ENCODE results near the gene PDE7B.
"Not testable (repeated sequence)": the region's sequence is repeated elsewhere in the genome, so short reads cannot be mapped to it uniquely, and the experiment has no call there.

PDE7B gene

GRCh38 chr6:135842618-135843392, 8.7 kb upstream of the PDE7B start:
- in situ Hi-C loops (cut with HindIII; ENCODE audit: low sequenced_read_pairs): no loop called here

DNA sequence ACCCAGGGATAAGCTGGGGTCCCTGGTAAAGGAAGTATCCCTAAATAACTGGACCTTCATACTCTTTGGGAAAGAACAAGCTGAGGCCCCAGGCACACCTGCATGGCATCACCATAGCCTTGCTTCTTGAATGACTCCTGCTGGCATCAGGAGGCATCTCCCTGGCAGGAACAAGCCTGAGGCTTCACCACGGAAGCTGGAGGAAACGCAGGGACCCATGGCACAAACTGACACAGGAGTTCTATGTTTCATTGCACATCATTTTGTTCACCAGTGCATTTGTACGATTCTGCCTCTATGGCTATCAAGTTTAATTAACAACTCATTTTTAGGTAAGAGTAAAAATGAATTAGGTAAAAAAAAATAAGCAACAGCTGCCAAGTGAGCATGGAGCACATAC, 619 bp upstream of the PDE7B start:
- in situ Hi-C loops (cut with HindIII; ENCODE audit: low sequenced_read_pairs): no loop called here

DNA sequence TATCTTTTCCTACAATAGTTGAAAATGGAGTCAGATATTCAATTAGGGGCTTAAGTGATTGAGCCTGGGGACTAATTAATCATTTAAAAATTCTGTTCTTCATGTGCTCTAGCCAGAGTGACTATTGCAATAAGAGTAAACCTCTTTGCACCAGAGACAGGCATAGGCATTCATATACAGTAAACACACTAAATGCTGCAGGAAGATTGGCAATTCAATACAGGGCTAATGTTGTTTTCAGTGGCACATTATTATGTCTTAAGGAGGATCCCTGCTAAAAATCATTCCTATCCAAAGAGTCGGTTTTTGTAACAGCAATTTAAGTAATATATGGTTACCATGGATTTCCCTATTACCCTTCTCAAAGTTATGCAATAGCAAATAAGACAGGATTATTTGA, 1.2 kb downstream of the PDE7B start:
- in situ Hi-C loops (cut with HindIII; ENCODE audit: low sequenced_read_pairs): no loop called here

DNA sequence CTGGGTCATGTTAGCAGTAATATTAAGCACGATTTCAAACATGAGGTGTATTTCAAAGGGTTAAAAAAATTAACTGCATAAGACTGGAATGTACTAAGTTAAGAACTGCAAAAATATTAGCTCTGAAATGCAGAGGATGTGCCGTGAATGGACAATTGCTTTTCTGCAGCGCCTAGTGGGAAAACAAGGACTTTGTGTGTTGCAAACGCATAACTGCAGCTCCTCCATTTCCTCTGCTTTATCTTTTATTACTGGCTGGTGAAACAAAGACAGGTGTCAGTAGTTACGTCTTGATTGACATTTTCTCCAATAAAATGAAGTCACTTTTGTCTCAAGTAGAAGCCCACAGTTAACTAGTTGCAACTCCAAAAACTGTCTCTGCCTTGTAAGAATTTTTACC, 1.7 kb downstream of the PDE7B start:
- in situ Hi-C loops (cut with HindIII; ENCODE audit: low sequenced_read_pairs): no loop called here

GRCh38 chr6:135853986-135854385, 2.5 kb downstream of the PDE7B start:
- in situ Hi-C loops (cut with HindIII; ENCODE audit: low sequenced_read_pairs): no loop called here

- in situ Hi-C loops (cut with HindIII; ENCODE audit: low sequenced_read_pairs): no loop called here
These were observed 3.3 kb downstream of the PDE7B start for GRCh38 chr6:135854799-135855198.

GRCh38 chr6:135858931-135859330, 7.4 kb downstream of the PDE7B start:
- in situ Hi-C loops (cut with HindIII; ENCODE audit: low sequenced_read_pairs): no loop called here

GRCh38 chr6:135860361-135860760, 8.9 kb downstream of the PDE7B start:
- in situ Hi-C loops (cut with HindIII; ENCODE audit: low sequenced_read_pairs): no loop called here

DNA sequence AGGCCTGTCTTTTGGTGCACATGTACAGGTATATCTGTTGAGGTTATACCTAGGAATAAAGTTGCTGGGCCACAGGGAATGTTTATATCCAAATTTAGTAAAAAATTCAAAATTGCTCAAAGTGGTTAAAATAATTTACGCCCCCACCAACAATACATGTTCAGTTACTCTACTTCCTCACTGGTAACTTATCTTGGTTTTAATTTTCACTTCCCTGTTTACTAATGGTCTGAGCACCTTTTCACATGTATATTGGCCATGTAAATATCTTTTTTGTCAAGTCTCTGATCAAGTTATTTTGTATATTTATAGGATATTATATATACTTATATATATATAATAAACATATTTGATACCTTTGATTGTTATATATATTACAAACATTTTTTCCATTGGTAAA, 9.7 kb downstream of the PDE7B start:
- in situ Hi-C loops (cut with HindIII; ENCODE audit: low sequenced_read_pairs): no loop called here

DNA sequence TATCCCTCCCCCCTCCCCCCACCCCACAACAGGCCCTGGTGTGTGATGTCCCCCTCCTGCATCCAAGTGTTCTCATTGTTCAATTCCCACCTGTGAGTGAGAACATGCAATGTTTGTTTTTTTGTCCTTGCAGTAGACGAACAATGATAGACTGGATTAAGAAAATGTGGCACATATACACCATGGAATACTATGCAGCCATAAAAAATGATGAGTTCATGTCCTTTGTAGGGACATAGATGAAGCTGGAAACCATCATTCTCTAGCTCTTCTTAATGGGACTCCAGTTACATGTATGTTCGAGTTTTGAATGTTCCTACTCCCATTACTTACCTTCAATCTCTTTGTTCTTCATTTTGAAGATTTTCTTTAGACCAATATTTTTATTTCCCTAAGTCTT, 13.4 kb downstream of the PDE7B start:
- in situ Hi-C loops (cut with HindIII; ENCODE audit: low sequenced_read_pairs): not testable (repeated sequence)

DNA sequence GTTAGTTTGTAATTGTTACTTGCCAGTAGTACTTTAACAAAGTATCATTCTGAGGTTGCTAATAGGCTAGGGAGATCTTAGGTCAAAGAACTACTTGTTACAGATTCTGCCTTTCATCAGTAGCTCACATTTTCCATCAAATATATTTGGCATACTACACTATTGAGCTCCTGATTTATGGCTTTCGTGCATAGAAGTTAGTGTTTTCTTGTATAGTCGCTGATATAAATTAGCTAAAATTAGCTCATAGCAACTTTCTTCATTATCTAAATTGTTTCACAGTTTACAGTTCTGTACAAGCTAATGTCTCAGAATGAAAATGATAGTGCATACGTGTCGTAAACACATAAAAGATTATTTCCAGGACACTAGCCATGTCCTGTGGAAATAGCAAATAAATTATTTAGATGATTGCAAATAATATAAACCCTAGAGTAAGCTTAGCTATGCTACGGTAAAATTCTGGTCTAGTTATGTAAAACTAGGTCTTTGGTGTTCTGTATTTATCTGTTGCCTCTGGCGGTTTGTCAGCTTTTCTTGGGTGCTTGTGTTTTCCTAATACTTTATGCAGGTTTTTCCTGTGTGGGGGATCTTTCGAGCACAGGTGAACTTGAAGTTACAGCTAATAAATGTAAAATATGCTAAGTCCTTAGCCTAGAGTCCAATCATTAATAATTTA, 15.1 kb downstream of the PDE7B start:
- in situ Hi-C loops (cut with HindIII; ENCODE audit: low sequenced_read_pairs): no loop called here

DNA sequence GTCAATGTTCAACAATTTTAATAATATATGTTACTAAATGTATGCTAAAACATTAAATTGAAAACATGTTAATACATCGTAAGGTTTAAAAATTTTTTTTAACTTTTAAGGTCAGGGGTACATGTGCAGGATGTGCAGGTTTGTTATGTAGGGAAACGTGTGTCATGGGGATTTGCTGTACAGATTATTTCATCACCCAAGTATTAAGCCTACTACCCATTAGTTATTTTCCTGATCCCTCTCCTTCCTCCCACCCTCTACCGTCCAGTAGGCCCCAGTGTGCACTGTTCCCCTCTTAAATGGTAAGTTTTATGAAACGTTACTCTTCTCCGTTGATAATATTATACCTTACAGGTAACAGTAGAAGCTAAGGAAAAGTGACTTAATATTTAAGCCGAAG, 15.8 kb downstream of the PDE7B start:
- in situ Hi-C loops (cut with HindIII; ENCODE audit: low sequenced_read_pairs): no loop called here

DNA sequence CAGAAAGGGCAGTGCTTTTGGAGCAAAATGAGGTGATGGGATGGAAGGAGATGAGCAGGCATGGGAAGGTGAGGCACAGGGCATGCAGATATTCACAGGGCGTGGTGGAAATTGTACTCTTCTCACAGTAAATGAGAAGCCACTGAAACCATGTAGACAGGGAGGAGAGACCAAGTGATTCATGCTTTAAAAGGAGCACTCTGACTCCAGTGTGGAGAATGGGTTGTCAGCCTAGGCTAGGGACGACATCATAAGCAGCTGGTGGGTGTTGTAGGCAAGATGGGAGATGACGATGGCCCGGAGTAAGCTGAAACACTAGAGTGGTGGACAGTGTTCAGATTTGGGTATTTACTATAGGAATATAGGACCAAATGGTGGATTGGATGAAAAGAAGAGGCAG, 18.4 kb downstream of the PDE7B start:
- in situ Hi-C loops (cut with HindIII; ENCODE audit: low sequenced_read_pairs): no loop called here

DNA sequence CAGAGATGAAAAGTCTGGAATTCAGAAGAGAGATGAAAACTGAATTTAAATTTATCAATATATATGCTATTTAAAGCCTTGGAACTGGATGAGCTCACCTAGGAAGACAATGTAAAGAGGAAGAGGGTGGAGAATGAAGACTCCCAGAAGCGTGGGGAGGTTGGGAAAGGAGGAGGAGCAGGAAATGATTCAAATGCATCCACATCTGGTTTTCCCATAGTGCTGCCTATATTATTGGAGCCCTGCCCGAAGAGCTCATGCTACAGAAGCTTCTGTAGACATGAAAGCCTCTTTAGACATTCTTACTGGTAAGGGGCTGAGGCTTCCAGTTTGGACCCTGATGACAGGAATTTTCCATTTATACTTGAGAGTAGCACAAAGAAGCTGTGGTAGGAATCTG, 19.2 kb downstream of the PDE7B start:
- in situ Hi-C loops (cut with HindIII; ENCODE audit: low sequenced_read_pairs): no loop called here

DNA sequence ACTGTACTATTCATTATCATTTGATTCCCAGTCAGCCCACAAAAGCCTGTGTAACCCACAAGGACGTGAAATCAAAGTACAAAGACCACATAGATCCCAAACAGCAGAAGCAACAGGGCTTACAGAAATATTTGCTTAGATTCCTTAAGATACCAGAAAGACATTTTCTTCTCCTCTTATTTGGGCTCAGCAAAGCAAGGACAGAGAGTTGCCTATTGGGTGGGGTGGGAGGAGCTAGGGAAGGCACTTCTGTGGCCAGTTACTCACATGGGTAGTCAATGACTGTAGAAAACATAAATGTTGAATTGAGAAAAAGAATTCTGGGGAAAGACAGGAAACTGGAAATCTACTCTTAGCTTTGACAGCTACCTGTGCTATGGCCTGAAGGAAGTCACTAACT, 19.8 kb downstream of the PDE7B start:
- in situ Hi-C loops (cut with HindIII; ENCODE audit: low sequenced_read_pairs): no loop called here

DNA sequence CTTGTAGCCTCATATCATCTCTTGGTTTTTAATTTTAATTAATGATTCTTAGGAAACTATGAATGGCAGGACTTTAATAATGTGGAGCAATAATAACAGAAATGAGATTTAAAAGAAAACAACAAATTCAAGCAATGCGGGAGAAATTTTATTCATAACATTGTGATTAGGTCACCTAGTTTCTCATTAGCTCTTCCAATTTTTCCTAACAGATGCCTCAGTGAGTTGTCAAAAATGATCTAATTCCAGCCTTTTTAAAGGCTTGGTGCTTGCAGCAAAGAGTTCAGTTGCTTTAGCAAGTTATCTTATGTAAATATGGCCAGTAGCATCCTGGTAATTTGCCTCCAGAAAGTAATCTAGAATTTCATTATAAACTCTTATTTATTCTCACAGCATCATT, 20.4 kb downstream of the PDE7B start:
- in situ Hi-C loops (cut with HindIII; ENCODE audit: low sequenced_read_pairs): no loop called here

GRCh38 chr6:135875446-135875845, 23.9 kb downstream of the PDE7B start:
- in situ Hi-C loops (cut with HindIII; ENCODE audit: low sequenced_read_pairs): no loop called here

DNA sequence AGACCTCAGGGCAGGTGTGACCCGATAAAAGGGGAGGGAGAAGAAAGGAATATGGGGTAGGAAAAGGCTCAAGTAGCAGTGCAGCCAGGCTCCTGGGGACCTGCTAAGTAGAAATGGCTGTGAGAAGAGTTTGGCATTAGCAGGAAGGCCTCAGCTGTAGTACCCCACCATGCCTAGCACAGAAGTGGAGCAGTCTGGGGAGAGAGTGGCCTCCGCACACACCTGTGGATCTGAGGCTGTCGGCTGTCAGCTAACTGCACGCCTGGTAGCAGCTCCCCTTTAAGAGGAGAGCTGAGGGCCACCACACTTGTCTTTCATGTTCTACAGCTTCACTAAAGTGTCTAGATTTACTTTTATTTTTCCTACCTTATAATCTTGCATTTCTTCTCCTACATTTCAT, 24.6 kb downstream of the PDE7B start:
- in situ Hi-C loops (cut with HindIII; ENCODE audit: low sequenced_read_pairs): no loop called here

- in situ Hi-C loops (cut with HindIII; ENCODE audit: low sequenced_read_pairs): no loop called here
These were observed 26.2 kb downstream of the PDE7B start for GRCh38 chr6:135877666-135878065.

- in situ Hi-C loops (cut with HindIII; ENCODE audit: low sequenced_read_pairs): no loop called here
These were observed 28.8 kb downstream of the PDE7B start for GRCh38 chr6:135880066-135880972.

GRCh38 chr6:135883045-135883444, 31.5 kb downstream of the PDE7B start:
- in situ Hi-C loops (cut with HindIII; ENCODE audit: low sequenced_read_pairs): no loop called here

GRCh38 chr6:135883536-135883935, 32.0 kb downstream of the PDE7B start:
- in situ Hi-C loops (cut with HindIII; ENCODE audit: low sequenced_read_pairs): no loop called here
